Keratinocyte (primary cell): ENCODE measurements around the gene GUK1. TPM values are rescaled to one million over a fixed set of nuclear protein-coding genes. Genes with fewer than 3 reads are reported as not detected.
A peak's percentile ranks its signal among the peaks of the same experiment; 100 is the strongest.

Experiments used
- DNase-seq: peaks from one replicate; pipeline ENCODE4 v3.0.0-alpha.2; 2011; ENCODE audit warnings: low read depth, missing footprints, low spot score
- FAIRE-seq: peaks from 2 replicates; lab custom pipeline; 2011; peaks lifted over from hg19 to GRCh38; lab: Jason Lieb, UNC
- H2AFZ ChIP-seq: 2 replicates; pipeline ENCODE4 v1.6.0; 2012; ENCODE audit warnings: low read length, control low read depth, inconsistent platforms; ENCODE audit not compliant: control insufficient read depth
- H3K27ac ChIP-seq: 2 replicates; pipeline ENCODE4 v1.5.1; 2011; ENCODE audit warnings: low read length; ENCODE audit not compliant: control insufficient read depth, insufficient read depth
- H3K27me3 ChIP-seq: 3 replicates; pipeline ENCODE4 v1.6.0; 2011; ENCODE audit warnings: low read length; ENCODE audit not compliant: control insufficient read depth, insufficient read depth; ENCODE audit errors: extremely low read depth
- H3K36me3 ChIP-seq, 2 experiments: 2 replicates in 1 of 2; 3 replicates in 1 of 2; pipeline ENCODE4 v1.5.1; 2011; ENCODE audit warnings: low read length in 2 of 2, mild to moderate bottlenecking in 1 of 2; ENCODE audit not compliant: control insufficient read depth in 2 of 2, insufficient read depth in 2 of 2; ENCODE audit errors: extremely low read depth in 1 of 2
- H3K4me1 ChIP-seq: 3 replicates; pipeline ENCODE4 v1.5.1; 2011; ENCODE audit warnings: low read length; ENCODE audit not compliant: control insufficient read depth, insufficient read depth; ENCODE audit errors: extremely low read depth
- H3K4me2 ChIP-seq: 3 replicates; pipeline ENCODE4 v1.6.0; 2011; ENCODE audit warnings: low read depth, low read length; ENCODE audit not compliant: control insufficient read depth, insufficient read depth; ENCODE audit errors: extremely low read depth
- H3K4me3 ChIP-seq, 3 experiments: fragments of 200-600 bp in 1 of 3; sonication (generic) in 1 of 3; 2 replicates in 2 of 3; 3 replicates in 1 of 3; pipeline ENCODE4 v1.5.1; 2011 to 2016; ENCODE audit warnings: low read length in 3 of 3, mild to moderate bottlenecking in 3 of 3, control low read depth in 2 of 3, inconsistent platforms in 1 of 3, low read depth in 1 of 3, mixed read lengths in 1 of 3, mixed run types in 1 of 3, moderate library complexity in 1 of 3; ENCODE audit not compliant: control insufficient read depth in 2 of 3, insufficient read depth in 2 of 3; ENCODE audit errors: extremely low read depth in 1 of 3
- H3K79me2 ChIP-seq: 2 replicates; pipeline ENCODE4 v1.6.0; 2012; ENCODE audit warnings: low read length; ENCODE audit not compliant: control insufficient read depth, insufficient read depth
- H3K9ac ChIP-seq: 3 replicates; pipeline ENCODE4 v1.6.0; 2011; ENCODE audit warnings: low read length; ENCODE audit not compliant: control insufficient read depth, insufficient read depth; ENCODE audit errors: extremely low read depth
- H3K9me1 ChIP-seq: 3 replicates; pipeline ENCODE4 v1.6.0; 2011; ENCODE audit warnings: low read length; ENCODE audit not compliant: control insufficient read depth, insufficient read depth; ENCODE audit errors: extremely low read depth
- H3K9me3 ChIP-seq: 2 replicates; pipeline ENCODE4 v1.5.1; 2012; ENCODE audit warnings: low read depth, low read length; ENCODE audit not compliant: control insufficient read depth
- H4K20me1 ChIP-seq: 3 replicates; pipeline ENCODE4 v1.6.0; 2011; ENCODE audit warnings: low read length; ENCODE audit not compliant: control insufficient read depth, insufficient read depth; ENCODE audit errors: extremely low read depth
- CTCF ChIP-seq, 3 experiments: IDR thresholded peaks in 1 of 3; conservative IDR thresholded peaks in 1 of 3; optimal IDR thresholded peaks in 1 of 3; 2 replicates in 2 of 3; 3 replicates in 1 of 3; pipeline versions ENCODE3 to v1.5.1; 2011; ENCODE audit warnings: low read length in 3 of 3, mild to moderate bottlenecking in 3 of 3, moderate library complexity in 2 of 3, control low read depth in 1 of 3, inconsistent platforms in 1 of 3; ENCODE audit not compliant: insufficient read depth in 2 of 3; ENCODE audit errors: extremely low read depth in 1 of 3
- EZH2 ChIP-seq: IDR thresholded peaks from one replicate; pipeline ENCODE4 v1.6.1; 2012; ENCODE audit warnings: inconsistent platforms, mild to moderate bottlenecking, low read length, moderate library complexity
- dilution Hi-C: fragments of 300-500 bp; cut with MboI; formaldehyde crosslinking; loops from one replicate; pipeline ENCODE4 v1.7.0; 2020; ENCODE audit warnings: low sequenced_read_pairs; ENCODE audit not compliant: extremely low pct_ligation_motif_present
- polyA plus RNA-seq, 5 experiments: library from polyadenylated mRNA; depleted of rRNA in 3 of 5; stranded (reverse) in 3 of 5; stranded (forward) in 1 of 5; unstranded in 1 of 5; fragments of >200 nt; gene quantifications; 1 replicate in 1 of 5; 2 replicates in 3 of 5; 3 replicates in 1 of 5; pipeline versions ENCODE4 v1.2.1 to v1.2.3, GENCODE V29; 2011 to 2012; ENCODE audit warnings: missing spikeins in 2 of 5, low read depth in 1 of 5, low replicate concordance in 1 of 5

Gene GUK1
- polyA plus RNA-seq, 1 donor (not counting 4 experiments of a cell fraction or from before 2014, with no cell fraction given), result 450 TPM

GRCh38 chr1:228174482-228175315 is 34.6 kb downstream of the GUK1 start:
- FAIRE-seq, result no peak
- Histone ChIP-seq H3K4me1 (peaks cover 5% of the 10 kb centered on the region), H4K20me1 (peaks cover 3% of the 10 kb centered on the region), H2AFZ (no peak overlapping the region), H3K9me1 (no peaks in the 10 kb centered on the region), H3K79me2 (peaks cover 11% of the 10 kb centered on the region), H3K9ac (peak overlapping the region; percentile 13), H3K4me2 (peak overlapping the region; percentile 56), H3K4me3 (peak overlapping the region; percentile 27 to 60 (median 56)), H3K27me3 (no peaks in the 10 kb centered on the region), H3K27ac (peak overlapping the region; percentile 24), H3K36me3 (peaks cover 0 to 3% of the 10 kb centered on the region in 2 experiments), H3K9me3 (no peaks in the 10 kb centered on the region)
- TF ChIP-seq EZH2, result no peak
- DNase-seq, result peak; percentile 71
- dilution Hi-C loops, result no loop called here

GRCh38 chr1:228175316-228176023 is 35.4 kb downstream of the GUK1 start:
- dilution Hi-C loops, result no loop called here
- Histone ChIP-seq H3K9me3 (no peaks in the 10 kb centered on the region), H3K9me1 (no peaks in the 10 kb centered on the region), H3K9ac (peak overlapping the region; percentile 13), H3K4me2 (peak overlapping the region; percentile 56), H3K36me3 (peaks cover 0 to 3% of the 10 kb centered on the region in 2 experiments), H3K4me3 (peak overlapping the region in 2 of 3 experiments; percentile 56 to 60), H3K79me2 (peaks cover 11% of the 10 kb centered on the region), H3K27me3 (no peaks in the 10 kb centered on the region), H4K20me1 (peaks cover 3% of the 10 kb centered on the region), H3K27ac (no peak overlapping the region), H3K4me1 (peaks cover 5% of the 10 kb centered on the region), H2AFZ (no peak overlapping the region)
- FAIRE-seq (no peak), DNase-seq (no peak)
- TF ChIP-seq CTCF (optimal IDR thresholded peaks at IDR 0.05 in 1 of 3, IDR thresholded peaks at IDR 0.05 in 1 of 3, conservative IDR thresholded peaks at IDR 0.05 in 1 of 3; ENCODE audit: extremely low read depth in 1 of 3, insufficient read depth in 2 of 3, low read length in 3 of 3), result no peak
- no peak for TF ChIP-seq EZH2
